Measurements from ENCODE around the gene PHF21A. TPM values are rescaled to one million over a fixed set of nuclear protein-coding genes. Genes with fewer than 3 reads are reported as not detected.

PHF21A gene
- total RNA-seq, 2 experiments from 2014 or later = 23.1 to 56.1 TPM

DNA sequence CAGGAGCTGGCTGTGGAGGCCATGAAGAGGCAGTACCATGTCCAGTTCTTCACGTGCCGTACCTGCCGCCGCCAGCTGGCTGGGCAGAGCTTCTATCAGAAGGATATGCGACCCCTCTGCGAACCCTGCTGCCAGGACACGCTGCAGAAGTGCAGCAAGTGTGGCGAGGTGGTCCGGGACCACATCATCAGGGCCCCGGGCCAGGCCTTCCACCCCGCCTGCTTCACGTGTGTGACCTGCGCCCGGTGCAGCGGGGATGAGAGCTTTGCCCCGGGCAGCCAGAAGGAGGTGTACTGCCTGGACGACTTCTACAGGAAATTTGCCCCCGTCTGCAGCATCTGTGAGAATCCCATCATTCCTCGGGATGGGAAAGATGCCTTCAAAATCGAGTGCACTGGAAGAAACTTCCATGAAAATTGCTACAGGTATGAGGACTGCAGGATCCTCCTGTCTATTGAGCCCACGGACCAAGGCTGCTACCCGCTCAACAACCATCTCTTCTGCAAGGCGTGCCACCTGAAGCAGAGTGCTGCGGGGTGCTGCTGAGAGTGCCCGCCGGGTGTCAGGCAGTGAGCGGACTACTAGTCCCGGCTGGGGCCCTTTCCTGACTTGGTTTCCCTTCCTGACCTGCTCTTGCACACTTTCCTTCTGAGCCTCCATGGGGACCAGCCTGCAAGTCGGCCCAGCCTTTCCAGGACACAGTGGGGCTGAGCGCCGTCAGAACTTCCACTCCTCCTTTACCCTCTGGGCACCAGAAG, 22.0 kb upstream of the PHF21A start:
- H3K4me1 ChIP-seq (ENCODE audit: insufficient read depth, low read length, poor library complexity, severe bottlenecking) = no peaks in the 10 kb centered on the region
- POLR2A ChIA-PET = no interaction called here
- no peaks in the 10 kb centered on the region for H3K79me2 ChIP-seq (ENCODE audit: insufficient read depth, low read depth, low read length)
- no peaks in the 10 kb centered on the region for H3K36me3 ChIP-seq (ENCODE audit: insufficient read depth, low read length)
- H2AFZ ChIP-seq (ENCODE audit: low read length) = no peak overlapping the region
- no peaks in the 10 kb centered on the region for H3K9me3 ChIP-seq (ENCODE audit: low read length)
- no peaks in the 10 kb centered on the region for H4K20me1 ChIP-seq (ENCODE audit: insufficient read depth, low read length)
- TF ChIP-seq, protein P1, sequence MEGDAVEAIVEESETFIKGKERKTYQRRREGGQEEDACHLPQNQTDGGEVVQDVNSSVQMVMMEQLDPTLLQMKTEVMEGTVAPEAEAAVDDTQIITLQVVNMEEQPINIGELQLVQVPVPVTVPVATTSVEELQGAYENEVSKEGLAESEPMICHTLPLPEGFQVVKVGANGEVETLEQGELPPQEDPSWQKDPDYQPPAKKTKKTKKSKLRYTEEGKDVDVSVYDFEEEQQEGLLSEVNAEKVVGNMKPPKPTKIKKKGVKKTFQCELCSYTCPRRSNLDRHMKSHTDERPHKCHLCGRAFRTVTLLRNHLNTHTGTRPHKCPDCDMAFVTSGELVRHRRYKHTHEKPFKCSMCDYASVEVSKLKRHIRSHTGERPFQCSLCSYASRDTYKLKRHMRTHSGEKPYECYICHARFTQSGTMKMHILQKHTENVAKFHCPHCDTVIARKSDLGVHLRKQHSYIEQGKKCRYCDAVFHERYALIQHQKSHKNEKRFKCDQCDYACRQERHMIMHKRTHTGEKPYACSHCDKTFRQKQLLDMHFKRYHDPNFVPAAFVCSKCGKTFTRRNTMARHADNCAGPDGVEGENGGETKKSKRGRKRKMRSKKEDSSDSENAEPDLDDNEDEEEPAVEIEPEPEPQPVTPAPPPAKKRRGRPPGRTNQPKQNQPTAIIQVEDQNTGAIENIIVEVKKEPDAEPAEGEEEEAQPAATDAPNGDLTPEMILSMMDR (conservative IDR thresholded peaks at IDR 0.05; ENCODE audit: low read length) = no peak
- TF ChIP-seq EZH2phosphoT487 (IDR thresholded peaks at IDR 0.05; ENCODE audit: borderline replicate concordance, low read depth, low read length) = no peak
- H3K27ac ChIP-seq (ENCODE audit: low read depth, low read length, poor library complexity, severe bottlenecking) = no peak overlapping the region
- DNase-seq (ENCODE audit: low spot score) = no peak
- CTCF ChIA-PET (ENCODE audit: unreplicated experiment) = no interaction called here
- H3K9me2 ChIP-seq (ENCODE audit: insufficient read depth, low read length) = no peaks in the 10 kb centered on the region
- intact Hi-C loops (cut with micrococcal nuclease; ENCODE audit: unreplicated experiment) = no loop called here
- BruUV-seq (replicated peaks) = no TSS peak
- H3K4me2 ChIP-seq (ENCODE audit: low read length) = no peak overlapping the region
- no peak overlapping the region for H3K4me3 ChIP-seq (ENCODE audit: low read depth, low read length, poor library complexity, severe bottlenecking)

GRCh38 chr11:46142561-46142960, 21.3 kb upstream of the PHF21A start:
- no peaks in the 10 kb centered on the region for H3K9me2 ChIP-seq (ENCODE audit: insufficient read depth, low read length)
- H3K4me3 ChIP-seq (ENCODE audit: low read depth, low read length, poor library complexity, severe bottlenecking) = no peak overlapping the region
- H4K20me1 ChIP-seq (ENCODE audit: insufficient read depth, low read length) = no peaks in the 10 kb centered on the region
- no peaks in the 10 kb centered on the region for H3K36me3 ChIP-seq (ENCODE audit: insufficient read depth, low read length)
- POLR2A ChIA-PET = interaction anchor here (0.5 kb wide), 1 partner anchor 20 kb away, joined by 3 read pairs; no protein-coding TSS in a partner anchor
- no peaks in the 10 kb centered on the region for H3K4me1 ChIP-seq (ENCODE audit: insufficient read depth, low read length, poor library complexity, severe bottlenecking)
- TF ChIP-seq, protein P1 (conservative IDR thresholded peaks at IDR 0.05; ENCODE audit: low read length) = no peak
- no peak for TF ChIP-seq EZH2phosphoT487 (IDR thresholded peaks at IDR 0.05; ENCODE audit: borderline replicate concordance, low read depth, low read length)
- H3K79me2 ChIP-seq (ENCODE audit: insufficient read depth, low read depth, low read length) = no peaks in the 10 kb centered on the region
- no peak overlapping the region for H3K4me2 ChIP-seq (ENCODE audit: low read length)
- BruUV-seq (replicated peaks) = no TSS peak
- H3K9me3 ChIP-seq (ENCODE audit: low read length) = no peaks in the 10 kb centered on the region
- intact Hi-C loops (cut with micrococcal nuclease; ENCODE audit: unreplicated experiment) = no loop called here
- H3K27ac ChIP-seq (ENCODE audit: low read depth, low read length, poor library complexity, severe bottlenecking) = no peak overlapping the region
- CTCF ChIA-PET (ENCODE audit: unreplicated experiment) = no interaction called here
- H2AFZ ChIP-seq (ENCODE audit: low read length) = no peak overlapping the region
- DNase-seq (ENCODE audit: low spot score) = no peak

GRCh38 chr11:46141597-46141996, 20.3 kb upstream of the PHF21A start:
- no peaks in the 10 kb centered on the region for H4K20me1 ChIP-seq (ENCODE audit: insufficient read depth, low read length)
- POLR2A ChIA-PET = interaction anchor here (0.6 kb wide), 1 partner anchor 105 kb away, joined by 3 read pairs; no protein-coding TSS in a partner anchor
- intact Hi-C loops (cut with micrococcal nuclease; ENCODE audit: unreplicated experiment) = no loop called here
- no peaks in the 10 kb centered on the region for H3K79me2 ChIP-seq (ENCODE audit: insufficient read depth, low read depth, low read length)
- H3K4me1 ChIP-seq (ENCODE audit: insufficient read depth, low read length, poor library complexity, severe bottlenecking) = no peaks in the 10 kb centered on the region
- DNase-seq (ENCODE audit: low spot score) = no peak
- H3K36me3 ChIP-seq (ENCODE audit: insufficient read depth, low read length) = no peaks in the 10 kb centered on the region
- no peak overlapping the region for H3K27ac ChIP-seq (ENCODE audit: low read depth, low read length, poor library complexity, severe bottlenecking)
- H2AFZ ChIP-seq (ENCODE audit: low read length) = no peak overlapping the region
- H3K4me3 ChIP-seq (ENCODE audit: low read depth, low read length, poor library complexity, severe bottlenecking) = no peak overlapping the region
- BruUV-seq (replicated peaks) = no TSS peak
- H3K4me2 ChIP-seq (ENCODE audit: low read length) = no peak overlapping the region
- TF ChIP-seq, protein P1 (conservative IDR thresholded peaks at IDR 0.05; ENCODE audit: low read length) = no peak
- CTCF ChIA-PET (ENCODE audit: unreplicated experiment) = interaction anchor here (0.6 kb wide), 1 partner anchor 18 kb away, joined by 3 read pairs; no protein-coding TSS in a partner anchor
- no peaks in the 10 kb centered on the region for H3K9me2 ChIP-seq (ENCODE audit: insufficient read depth, low read length)
- no peaks in the 10 kb centered on the region for H3K9me3 ChIP-seq (ENCODE audit: low read length)
